Stimulated activated CD4-positive, alpha-beta T cell treated with anti-CD3 and anti-CD28 coated beads, Interleukin-1b, Interleukin-23, amount 100 ng/mL, for 4 hours (primary cell): Measurements from ENCODE around the gene FBXO34.
"Not testable (repeated sequence)": the region's sequence is repeated elsewhere in the genome, so short reads cannot be mapped to it uniquely, and the experiment has no call there.

Experiments used
- DNase-seq, 2 donors: peaks; one replicate each; pipeline ENCODE4 v3.0.0-alpha.2; 2020; ENCODE audit warnings: low read depth in 2 of 2

Gene FBXO34

GRCh38 chr14:55348766-55349453 is 77.7 kb downstream of the FBXO34 start:
- DNase-seq: no peak

- no peak for DNase-seq
Observed at GRCh38 chr14:55349565-55349964, 78.3 kb downstream of the FBXO34 start.

GRCh38 chr14:55350461-55350860 is 79.2 kb downstream of the FBXO34 start:
- DNase-seq: no peak

- no peak for DNase-seq
Observed at GRCh38 chr14:55351111-55351510, 79.9 kb downstream of the FBXO34 start.

GRCh38 chr14:55352201-55352600 is 81.0 kb downstream of the FBXO34 start:
- DNase-seq: no peak

- DNase-seq: no peak
Observed at GRCh38 chr14:55353686-55354467, 82.7 kb downstream of the FBXO34 start.

- peak; percentile 30 to 52 for DNase-seq
Observed at GRCh38 chr14:55354500-55354899, 83.3 kb downstream of the FBXO34 start.

GRCh38 chr14:55355922-55356321 is 84.7 kb downstream of the FBXO34 start:
- DNase-seq: no peak

- no peak for DNase-seq
Observed at GRCh38 chr14:55356913-55357312, 85.7 kb downstream of the FBXO34 start.

- no peak for DNase-seq
Observed at GRCh38 chr14:55359307-55359706, 88.1 kb downstream of the FBXO34 start.

- DNase-seq: no peak
Observed at GRCh38 chr14:55361190-55361589, 90.0 kb downstream of the FBXO34 start.

GRCh38 chr14:55366271-55366670 is 95.0 kb downstream of the FBXO34 start:
- DNase-seq: no peak

- no peak for DNase-seq
Observed at GRCh38 chr14:55370883-55371455, 99.7 kb downstream of the FBXO34 start.

- DNase-seq: no peak
Observed at GRCh38 chr14:55372423-55372822, 101.2 kb downstream of the FBXO34 start.

GRCh38 chr14:55372825-55373224 is 101.6 kb downstream of the FBXO34 start:
- DNase-seq: no peak

- DNase-seq: peak in 1 of 2 donors; percentile 36
Observed at GRCh38 chr14:55373784-55374705, 102.8 kb downstream of the FBXO34 start.

GRCh38 chr14:55374771-55375170 is 103.5 kb downstream of the FBXO34 start:
- no peak for DNase-seq

- DNase-seq: no peak
Observed at GRCh38 chr14:55377236-55377635, 106.0 kb downstream of the FBXO34 start.

GRCh38 chr14:55381040-55381439 is 109.8 kb downstream of the FBXO34 start:
- DNase-seq: no peak

GRCh38 chr14:55381561-55381960 is 110.3 kb downstream of the FBXO34 start:
- no peak for DNase-seq

GRCh38 chr14:55382483-55382882 is 111.3 kb downstream of the FBXO34 start:
- no peak for DNase-seq

GRCh38 chr14:55383056-55383466 is 111.8 kb downstream of the FBXO34 start:
- DNase-seq: not testable (repeated sequence)
